Cerebellar cortex (tissue), 1 donor: Measurements from ENCODE around the gene TM9SF4.

Source experiments
- DNase-seq: peaks from one replicate; pipeline ENCODE4 v3.0.0-alpha.2; 2015; ENCODE audit warnings: low spot score

Gene TM9SF4

GRCh38 chr20:32128167-32128566 lies 18.7 kb downstream of the TM9SF4 start:
- no peak for DNase-seq

DNA sequence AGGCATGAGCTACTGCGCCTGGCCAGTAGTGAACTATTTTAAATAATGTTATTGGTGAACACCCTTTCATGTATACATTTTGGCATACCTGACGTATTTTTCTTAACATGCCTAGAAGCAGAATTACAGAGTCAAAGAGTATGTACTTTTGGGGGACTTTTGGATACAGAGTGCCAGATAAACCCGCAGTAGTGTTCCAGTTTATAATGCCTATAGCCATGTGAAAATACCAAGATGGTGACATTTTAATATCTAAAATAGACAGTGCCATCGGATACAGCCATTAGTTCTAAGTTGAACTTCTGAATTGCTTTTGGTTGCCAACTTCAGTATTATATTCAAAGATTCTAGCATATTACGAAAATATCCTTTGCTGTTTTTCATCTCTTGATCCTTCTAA lies 20.3 kb downstream of the TM9SF4 start:
- DNase-seq = no peak

- no peak for DNase-seq
Observed at GRCh38 chr20:32130352-32130751, 20.8 kb downstream of the TM9SF4 start.

DNA sequence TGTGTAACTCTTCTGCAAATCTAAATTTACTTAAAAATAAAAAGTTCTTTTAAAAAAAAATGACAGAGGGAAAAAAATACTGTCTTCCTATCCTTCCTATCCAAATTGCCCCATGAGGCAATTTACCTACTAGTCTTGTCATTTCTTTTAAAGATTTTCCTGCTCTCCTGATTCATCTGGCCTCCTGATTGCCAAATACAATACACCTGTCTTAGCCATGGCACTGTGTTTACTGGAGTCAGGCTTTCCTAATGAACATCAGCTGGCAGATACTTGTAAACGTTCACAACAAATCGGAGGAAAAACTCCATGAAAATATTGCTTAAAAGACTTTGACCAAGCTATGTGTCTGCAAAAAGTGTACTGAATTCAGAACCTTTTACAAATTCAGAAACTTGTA lies 21.5 kb downstream of the TM9SF4 start:
- no peak for DNase-seq

GRCh38 chr20:32132911-32133549 lies 23.5 kb downstream of the TM9SF4 start:
- no peak for DNase-seq

GRCh38 chr20:32134026-32134425 lies 24.5 kb downstream of the TM9SF4 start:
- no peak for DNase-seq

DNA sequence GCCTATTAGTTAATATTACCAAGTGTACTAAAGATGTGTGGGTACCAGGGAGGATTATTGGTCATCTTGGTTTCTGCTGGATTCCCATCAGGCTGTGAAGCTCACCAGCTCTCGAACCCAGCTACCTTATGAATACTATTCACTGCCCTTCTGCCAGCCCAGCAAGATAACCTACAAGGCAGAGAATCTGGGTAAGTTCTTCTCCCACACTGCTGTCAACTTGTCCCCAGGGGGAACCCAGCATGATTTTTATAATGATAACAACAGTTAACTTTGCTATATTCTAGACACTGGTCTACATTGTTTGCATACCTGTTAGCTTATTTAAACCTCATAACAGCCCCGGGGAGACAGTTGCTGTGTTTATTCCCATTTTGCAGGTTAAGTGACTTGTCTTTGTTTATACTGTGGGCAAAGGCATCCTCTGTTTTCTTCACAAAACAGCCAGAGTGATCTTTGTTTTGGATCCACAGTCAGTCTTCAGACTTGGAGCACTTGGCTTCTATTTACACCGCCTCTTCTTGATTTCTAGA lies 26.5 kb downstream of the TM9SF4 start:
- no peak for DNase-seq

GRCh38 chr20:32138921-32139320 lies 29.4 kb downstream of the TM9SF4 start:
- no peak for DNase-seq

DNA sequence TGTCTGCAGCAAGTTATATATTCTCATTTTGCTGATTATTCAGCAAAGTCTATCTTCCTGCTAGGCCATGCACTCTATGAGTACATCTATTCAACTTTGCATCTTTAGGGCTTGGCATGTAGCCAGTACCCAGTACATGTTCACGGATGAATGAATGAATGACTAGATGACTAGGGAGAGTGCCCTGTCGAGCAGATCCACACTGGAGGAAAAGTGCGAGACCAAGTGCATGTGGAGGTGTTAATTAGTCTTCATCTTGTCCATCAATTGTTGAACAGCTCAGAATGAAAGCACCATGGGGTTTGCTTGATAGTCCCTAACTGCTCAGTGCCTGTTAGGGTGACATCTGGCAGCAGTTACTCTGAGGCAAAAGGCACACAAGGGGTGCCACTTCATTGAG lies 30.4 kb downstream of the TM9SF4 start:
- DNase-seq = no peak

GRCh38 chr20:32140603-32141002 lies 31.1 kb downstream of the TM9SF4 start:
- DNase-seq = no peak

- no peak for DNase-seq
Observed at GRCh38 chr20:32141465-32141980, 32.0 kb downstream of the TM9SF4 start.

DNA sequence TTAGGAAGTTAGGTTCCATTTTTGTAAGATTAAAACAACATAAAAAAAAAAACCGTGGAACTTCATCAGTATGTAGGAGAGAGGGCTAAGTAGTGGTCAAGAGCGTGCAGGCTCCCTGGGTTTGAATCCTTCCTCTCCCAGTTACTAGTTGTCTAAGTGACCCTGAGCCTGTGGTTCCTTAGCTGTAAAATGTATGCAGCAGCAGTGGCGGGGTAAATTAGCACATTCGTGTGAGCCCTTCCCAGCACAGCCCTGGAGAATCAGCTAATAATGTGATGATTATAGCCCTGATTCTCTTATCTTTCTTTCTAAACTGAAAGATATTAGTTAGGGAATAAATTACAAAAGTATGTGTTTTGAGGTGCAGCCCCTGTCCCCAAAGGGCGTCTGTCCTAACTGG lies 32.6 kb downstream of the TM9SF4 start:
- DNase-seq = no peak

DNA sequence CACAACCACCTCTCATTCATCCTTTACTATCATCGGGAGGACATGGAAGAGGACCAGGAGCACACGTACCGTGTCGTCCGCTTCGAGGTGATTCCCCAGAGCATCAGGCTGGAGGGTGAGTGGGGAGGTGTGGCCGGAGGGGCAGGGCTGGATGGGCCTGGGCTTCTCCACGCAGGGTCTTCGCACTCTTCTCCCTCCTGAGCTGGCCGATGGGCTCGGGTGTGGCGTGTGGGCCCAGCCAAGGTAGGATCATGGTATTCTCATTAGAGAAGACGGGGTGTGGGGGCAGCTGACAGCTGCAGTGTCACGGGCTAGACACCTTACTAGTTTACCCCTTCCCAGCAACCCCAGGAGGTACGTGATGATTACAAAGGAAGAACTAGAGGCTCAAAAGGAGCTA lies 33.5 kb downstream of the TM9SF4 start:
- DNase-seq = no peak

DNA sequence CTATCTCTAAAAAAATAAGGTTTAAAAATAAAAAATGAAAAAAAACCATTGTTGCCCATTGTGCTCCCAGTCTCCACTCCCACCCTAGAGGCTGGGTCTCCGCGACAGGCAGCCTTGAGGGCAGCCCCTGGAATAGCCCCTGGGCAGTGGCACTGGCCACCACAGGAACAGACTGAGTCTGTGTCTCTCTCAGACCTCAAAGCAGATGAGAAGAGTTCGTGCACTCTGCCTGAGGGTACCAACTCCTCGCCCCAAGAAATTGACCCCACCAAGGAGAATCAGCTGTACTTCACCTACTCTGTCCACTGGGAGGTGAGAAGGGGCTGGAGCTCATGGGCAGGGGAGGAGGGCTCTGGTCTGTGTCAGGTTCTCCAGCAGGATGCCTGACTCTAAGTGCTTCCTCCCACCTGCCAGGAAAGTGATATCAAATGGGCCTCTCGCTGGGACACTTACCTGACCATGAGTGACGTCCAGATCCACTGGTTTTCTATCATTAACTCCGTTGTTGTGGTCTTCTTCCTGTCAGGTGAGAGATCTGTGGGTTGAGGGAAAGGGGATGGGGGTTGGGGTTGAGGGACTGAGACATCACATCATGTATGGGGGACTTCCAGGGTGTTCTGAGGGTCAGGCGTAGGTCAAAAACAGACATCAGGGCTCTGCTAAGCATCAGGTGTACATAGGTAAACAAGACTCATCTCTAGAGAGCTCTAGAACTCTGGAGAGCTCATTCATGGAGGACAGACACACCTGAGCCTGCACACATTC lies 35.6 kb downstream of the TM9SF4 start:
- DNase-seq = no peak

DNA sequence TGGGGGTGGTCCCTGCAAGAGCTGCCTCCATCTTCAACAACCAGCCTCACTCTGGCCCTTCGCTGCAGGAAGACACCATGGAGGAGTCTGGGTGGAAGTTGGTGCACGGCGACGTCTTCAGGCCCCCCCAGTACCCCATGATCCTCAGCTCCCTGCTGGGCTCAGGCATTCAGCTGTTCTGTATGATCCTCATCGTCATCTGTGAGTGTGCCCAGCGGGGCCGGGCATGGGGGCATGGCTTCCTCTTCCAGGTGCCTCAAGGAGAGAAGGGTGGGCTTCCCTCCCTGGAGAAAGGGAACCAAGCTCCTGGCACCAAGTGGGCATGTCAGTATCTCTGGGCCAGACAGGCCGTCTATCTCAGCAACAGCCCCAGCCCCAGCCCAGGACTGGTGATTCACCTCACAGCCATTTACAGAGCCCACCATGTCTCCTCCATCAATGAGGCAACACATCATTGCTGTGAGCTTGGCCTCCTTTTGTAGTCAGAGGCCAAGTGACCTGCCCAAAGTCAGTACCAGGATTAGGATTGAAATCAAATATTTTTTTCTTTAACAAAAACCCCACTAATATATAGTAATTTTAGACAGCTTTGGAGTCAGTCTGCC lies 40.2 kb downstream of the TM9SF4 start:
- no peak for DNase-seq

- DNase-seq = no peak
Observed at GRCh38 chr20:32150291-32150848, 40.9 kb downstream of the TM9SF4 start.

- DNase-seq = no peak
Observed at GRCh38 chr20:32152421-32153155, 43.1 kb downstream of the TM9SF4 start.

GRCh38 chr20:32153156-32153665 lies 43.7 kb downstream of the TM9SF4 start:
- DNase-seq = no peak

DNA sequence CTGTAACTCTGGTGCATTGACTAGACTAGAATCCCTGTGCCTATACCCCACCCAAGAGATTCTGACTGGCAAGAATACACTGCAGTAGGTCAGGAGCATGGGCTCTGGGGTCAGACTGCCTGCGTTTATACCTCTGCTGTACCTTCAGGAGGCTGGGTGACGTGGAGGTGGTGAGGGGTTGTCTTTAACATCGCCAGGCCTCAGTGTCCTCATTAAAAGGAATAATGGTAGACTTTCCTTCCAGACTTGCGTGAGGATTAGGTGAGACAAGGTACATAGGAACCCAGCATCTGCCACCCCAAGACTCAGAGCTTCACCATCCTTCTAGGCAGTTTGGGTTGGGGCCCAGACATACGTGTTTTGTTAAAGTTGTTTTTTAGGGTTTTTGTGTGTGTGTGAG lies 44.3 kb downstream of the TM9SF4 start:
- no peak for DNase-seq

DNA sequence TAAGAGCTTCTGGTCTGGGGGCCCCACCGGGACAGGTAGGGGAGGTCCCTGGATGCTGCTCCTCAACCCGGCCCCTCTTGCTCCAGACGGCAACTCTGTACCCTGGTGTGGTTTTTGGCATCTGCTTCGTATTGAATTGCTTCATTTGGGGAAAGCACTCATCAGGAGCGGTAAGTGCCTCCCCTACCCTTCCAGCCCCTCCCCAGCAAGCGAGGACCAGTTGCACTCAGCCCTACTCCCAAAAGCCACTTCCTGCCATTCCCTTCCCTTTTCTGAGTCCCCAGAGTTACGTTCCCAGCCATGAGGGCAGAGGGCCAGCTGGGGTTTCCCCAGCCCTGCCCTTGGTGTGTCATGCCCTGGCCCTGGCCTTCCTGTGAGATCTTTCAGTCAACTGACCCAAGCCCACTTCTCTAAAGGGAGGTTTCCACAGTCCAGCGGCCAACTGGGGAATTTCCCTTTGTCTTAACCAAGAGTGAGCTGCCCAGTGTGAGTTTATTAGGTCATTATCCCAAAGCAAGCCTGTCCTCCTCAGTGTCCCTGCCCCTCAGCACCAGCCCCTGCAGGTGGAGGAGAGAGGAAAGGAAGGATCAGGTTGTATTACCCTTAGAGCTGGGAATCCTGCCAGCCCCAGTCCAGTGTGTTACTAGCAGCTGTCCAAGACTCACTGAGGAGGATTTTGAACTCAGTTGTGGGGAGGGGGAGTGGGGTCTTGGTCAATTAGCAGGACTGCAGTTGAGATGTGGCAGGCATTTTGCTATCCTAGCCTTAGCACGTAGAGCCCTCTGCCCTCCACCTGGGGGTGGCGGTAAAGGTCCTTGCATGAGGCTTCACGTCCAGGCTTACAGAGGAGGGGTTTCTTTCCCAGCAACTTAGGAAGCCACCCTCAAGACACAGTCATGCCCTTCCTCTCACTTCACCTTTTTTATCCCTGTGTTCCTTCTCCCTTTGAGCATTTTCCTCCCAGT lies 45.8 kb downstream of the TM9SF4 start:
- DNase-seq = peak; percentile 36
